Smooth muscle cell of the pulmonary artery (primary cell): ENCODE measurements around the gene HAVCR1. TPM values are rescaled to one million over a fixed set of nuclear protein-coding genes. Genes with fewer than 3 reads are reported as not detected.

Experiments used
- total RNA-seq: library from RNA; depleted of rRNA; stranded (reverse); fragments of >200 nt; gene quantifications from 2 replicates; pipeline ENCODE4 v1.2.3, GENCODE V29; 2014

Gene HAVCR1
- not detected in 2 replicates for total RNA-seq

DNA sequence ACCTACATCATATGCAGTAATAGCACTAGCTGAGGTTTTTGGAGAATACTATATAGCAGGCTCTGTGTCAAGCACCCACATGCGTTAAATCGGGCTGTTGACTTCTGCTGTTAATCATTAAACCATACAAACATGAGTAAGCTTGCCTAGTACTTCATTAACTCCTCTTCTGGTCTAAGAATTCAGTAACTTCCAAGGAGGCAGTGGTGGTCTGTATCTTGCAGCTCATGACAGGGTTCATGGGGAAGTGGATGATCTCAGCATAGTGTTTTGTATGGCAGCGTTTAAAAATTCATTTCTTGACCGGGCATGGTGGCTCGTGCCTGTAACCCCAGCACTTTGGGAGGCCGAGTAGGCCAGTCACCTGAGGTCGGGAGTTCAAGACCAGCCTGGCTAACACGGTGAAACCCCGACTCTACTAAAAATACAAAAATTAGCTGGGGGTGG, at the start of gene HAVCR1:
Gene HAVCR1, minus strand, starts transcription at position 24 of the 447 bp plus-strand sequence. CDS start 1,173 bp downstream, outside the sequence.

Other genes starting within 250 kb of the HAVCR1 start
- 0.03 and 0.07 TPM in 2 replicates for gene PPP1R2B, start 208.8 kb downstream of the HAVCR1 start, total RNA-seq
- gene TIMD4, start 95.9 kb downstream of the HAVCR1 start, total RNA-seq = not detected in 2 replicates
- 0.33 and 0.39 TPM in 2 replicates for gene HAVCR2, start 49.9 kb upstream of the HAVCR1 start, total RNA-seq
- 7.0 and 7.1 TPM in 2 replicates for gene MED7, start 83.7 kb upstream of the HAVCR1 start, total RNA-seq
- not detected in 2 replicates for gene GARIN3, start 107.1 kb upstream of the HAVCR1 start, total RNA-seq
- not detected in 2 replicates for gene ITK, start 121.7 kb upstream of the HAVCR1 start, total RNA-seq
- 15.7 and 31.7 TPM in 2 replicates for gene CYFIP2, start 207.0 kb upstream of the HAVCR1 start, total RNA-seq